H9 (cell line): ENCODE results near the gene SARS1. TPM values are rescaled to one million over a fixed set of nuclear protein-coding genes. Genes with fewer than 3 reads are reported as not detected.

ENCODE experiments used
- DNase-seq: peaks from one replicate; pipeline ENCODE4 v3.0.0-alpha.2; 2017
- H2AFZ ChIP-seq: one replicate; pipeline ENCODE4 v1.6.1; 2013; ENCODE audit warnings: mild to moderate bottlenecking, low read length, control low read depth, moderate library complexity
- H2AK5ac ChIP-seq: 2 replicates; pipeline ENCODE4 v1.6.1; 2013; ENCODE audit warnings: low read length, control low read depth, mixed read lengths; ENCODE audit not compliant: insufficient read length
- H2BK120ac ChIP-seq: one replicate; pipeline ENCODE4 v1.6.1; 2013; ENCODE audit warnings: low read depth, mild to moderate bottlenecking, low read length, control low read depth, inconsistent platforms; ENCODE audit not compliant: poor library complexity, severe bottlenecking
- H2BK12ac ChIP-seq: 2 replicates; pipeline ENCODE4 v1.6.1; 2013; ENCODE audit warnings: low read length, control low read depth, mixed read lengths, low read depth; ENCODE audit not compliant: insufficient read length
- H2BK15ac ChIP-seq: 2 replicates; pipeline ENCODE4 v1.6.1; 2013; ENCODE audit warnings: low read depth, low read length, control low read depth
- H2BK20ac ChIP-seq: one replicate; pipeline ENCODE4 v1.6.1; 2013; ENCODE audit warnings: low read depth, mild to moderate bottlenecking, low read length, control low read depth, inconsistent platforms; ENCODE audit not compliant: poor library complexity, severe bottlenecking
- H2BK5ac ChIP-seq: 2 replicates; pipeline ENCODE4 v1.6.1; 2013; ENCODE audit warnings: low read length, control low read depth, mixed read lengths; ENCODE audit not compliant: insufficient read length
- H3K14ac ChIP-seq: 2 replicates; pipeline ENCODE4 v1.6.1; 2013; ENCODE audit warnings: low read length, control low read depth; ENCODE audit not compliant: insufficient read depth
- H3K18ac ChIP-seq: 2 replicates; pipeline ENCODE4 v1.6.1; 2013; ENCODE audit warnings: low read depth, mild to moderate bottlenecking, mixed read lengths, low read length, control low read depth; ENCODE audit not compliant: insufficient read length
- H3K23ac ChIP-seq: 2 replicates; pipeline ENCODE4 v1.6.1; 2013; ENCODE audit warnings: low read length, control low read depth, mixed read lengths, low read depth; ENCODE audit not compliant: insufficient read length
- H3K23me2 ChIP-seq: 2 replicates; pipeline ENCODE4 v1.6.1; 2013; ENCODE audit warnings: low read depth, mild to moderate bottlenecking, mixed read lengths, low read length, control low read depth; ENCODE audit not compliant: insufficient read length, poor library complexity, severe bottlenecking
- H3K27ac ChIP-seq: 2 replicates; pipeline ENCODE4 v1.5.1; 2013; ENCODE audit warnings: low read length, control low read depth, mixed read lengths, low read depth; ENCODE audit not compliant: insufficient read length
- H3K27me3 ChIP-seq: 2 replicates; pipeline ENCODE4 v1.6.1; 2013; ENCODE audit warnings: low read length, control low read depth, inconsistent platforms; ENCODE audit not compliant: insufficient read depth
- H3K4ac ChIP-seq: 2 replicates; pipeline ENCODE4 v1.6.1; 2013; ENCODE audit warnings: low read depth, mild to moderate bottlenecking, control low read depth, inconsistent platforms, low read length, moderate library complexity
- H3K4me1 ChIP-seq: 2 replicates; pipeline ENCODE4 v1.6.1; 2013; ENCODE audit warnings: low read length, control low read depth, inconsistent platforms; ENCODE audit not compliant: insufficient read depth
- H3K4me2 ChIP-seq: 2 replicates; pipeline ENCODE4 v1.6.1; 2013; ENCODE audit warnings: low read length, control low read depth, mixed read lengths; ENCODE audit not compliant: insufficient read length, insufficient read depth
- H3K56ac ChIP-seq: 2 replicates; pipeline ENCODE4 v1.6.1; 2013; ENCODE audit warnings: low read depth, mild to moderate bottlenecking, mixed read lengths, low read length, control low read depth; ENCODE audit not compliant: insufficient read length
- H3K79me1 ChIP-seq: 2 replicates; pipeline ENCODE4 v1.6.1; 2013; ENCODE audit warnings: low read depth, mild to moderate bottlenecking, moderate library complexity, low read length, control low read depth, inconsistent platforms; ENCODE audit not compliant: insufficient read depth, poor library complexity, severe bottlenecking
- H3K79me2 ChIP-seq: 2 replicates; pipeline ENCODE4 v1.6.1; 2013; ENCODE audit warnings: low read length, control low read depth, inconsistent platforms; ENCODE audit not compliant: insufficient read depth
- H3K9ac ChIP-seq: 2 replicates; pipeline ENCODE4 v1.6.1; 2013; ENCODE audit warnings: low read length, control low read depth, mixed read lengths; ENCODE audit not compliant: insufficient read length; ENCODE audit errors: extremely low read depth
- H3K9me3 ChIP-seq: one replicate; pipeline ENCODE4 v1.6.1; 2013; ENCODE audit warnings: low read depth, low read length, inconsistent platforms; ENCODE audit not compliant: control insufficient read depth
- H3T11ph ChIP-seq: one replicate; pipeline ENCODE4 v1.6.1; 2013; ENCODE audit warnings: mild to moderate bottlenecking, low read length, control low read depth, inconsistent platforms
- H4K20me1 ChIP-seq: one replicate; pipeline ENCODE4 v1.6.1; 2013; ENCODE audit not compliant: control insufficient read depth, insufficient read length, insufficient read depth
- H4K5ac ChIP-seq: 2 replicates; pipeline ENCODE4 v1.6.1; 2013; ENCODE audit warnings: low read depth, mild to moderate bottlenecking, mixed read lengths, low read length, control low read depth; ENCODE audit not compliant: insufficient read length
- H4K8ac ChIP-seq: replicated peaks from 2 replicates; pipeline ENCODE4 v1.6.1; 2013; ENCODE audit warnings: low read length, control low read depth, mixed read lengths, low read depth; ENCODE audit not compliant: insufficient read length
- H4K91ac ChIP-seq: 2 replicates; pipeline ENCODE4 v1.6.1; 2013; ENCODE audit warnings: low read depth, mild to moderate bottlenecking, moderate library complexity, mixed read lengths, low read length, control low read depth; ENCODE audit not compliant: insufficient read length
- H3K27ac Mint-ChIP-seq, 3 experiments: 2 replicates in 2 of 3; 3 replicates in 1 of 3; pipeline ENCODE4 v1.8.0; 2020 to 2021; ENCODE audit warnings: mixed read lengths in 3 of 3, mild to moderate bottlenecking in 1 of 3, moderate library complexity in 1 of 3
- H3K27me3 Mint-ChIP-seq: 2 replicates; pipeline ENCODE4 v1.8.0; 2021; ENCODE audit warnings: low read depth, mild to moderate bottlenecking, moderate library complexity, mixed read lengths
- H3K36me3 Mint-ChIP-seq, 3 experiments: 2 replicates in 2 of 3; 3 replicates in 1 of 3; pipeline ENCODE4 v1.8.0; 2020 to 2021; ENCODE audit warnings: low read depth in 3 of 3, mixed read lengths in 3 of 3; ENCODE audit not compliant: insufficient read depth in 1 of 3
- H3K4me1 Mint-ChIP-seq, 2 experiments: 2 replicates each; pipeline ENCODE4 v1.8.0; 2020; ENCODE audit warnings: mixed read lengths in 2 of 2
- H3K4me3 Mint-ChIP-seq, 2 experiments: 2 replicates in 1 of 2; 3 replicates in 1 of 2; pipeline ENCODE4 v1.8.0; 2020 to 2021; ENCODE audit warnings: mild to moderate bottlenecking in 2 of 2, mixed read lengths in 2 of 2, moderate library complexity in 1 of 2
- H3K9me3 Mint-ChIP-seq, 2 experiments: 2 replicates in 1 of 2; 3 replicates in 1 of 2; pipeline ENCODE4 v1.8.0; 2020; ENCODE audit warnings: mild to moderate bottlenecking in 2 of 2, mixed read lengths in 2 of 2, moderate library complexity in 1 of 2
- CTCF ChIP-seq: fragments of 200-600 bp; sonication (generic); conservative IDR thresholded peaks from 3 replicates; pipeline ENCODE4 v1.8.0; 2021; ENCODE audit warnings: antibody characterized with exemption, mild to moderate bottlenecking
- WGBS: extraction: QIAGEN DNeasy Blood & Tissue Kit; methylation state at CpG from one replicate; pipeline ENCODE4 v1.1.7; 2013; ENCODE audit warnings: missing lambda C conversion rate, low lambda C conversion rate, mixed read lengths; ENCODE audit not compliant: insufficient read length; ENCODE audit errors: extremely low coverage; 5-methylcytosine and 5-hydroxymethylcytosine counted together
- total RNA-seq: library from RNA; stranded (reverse); gene quantifications from 2 replicates; pipeline ENCODE4 v1.2.1, GENCODE V29; 2021

SARS1 gene
- total RNA-seq, 1 experiment from 2014 or later, result 139 TPM

- Mint-ChIP-seq H3K9me3 (no peaks in the 10 kb centered on the region; a peak in 1 of 5 replicates), H3K4me1 (peaks cover 67 to 71% of the 10 kb centered on the region in 2 experiments), H3K27me3 (peaks cover 7% of the 10 kb centered on the region), H3K36me3 (peaks cover 19 to 35% (median 33%) of the 10 kb centered on the region in 3 experiments; a peak in 6 of 7 replicates), H3K27ac (peak overlapping the region in 2 of 3 experiments; percentile 29 to 91; a peak in 2 of 7 replicates), H3K4me3 (no peak overlapping the region)
- Histone ChIP-seq H3K9me3 (no peaks in the 10 kb centered on the region), H3K18ac (no peak overlapping the region), H3K27me3 (no peaks in the 10 kb centered on the region), H3K4ac (no peak overlapping the region), H2BK15ac (no peak overlapping the region), H3K27ac (no peak overlapping the region), H4K20me1 (no peaks in the 10 kb centered on the region), H3T11ph (no peak overlapping the region), H3K14ac (no peak overlapping the region), H2AK5ac (no peak overlapping the region), H3K9ac (no peak overlapping the region), H3K23ac (no peak overlapping the region), H2AFZ (no peak overlapping the region), H3K79me1 (no peaks in the 10 kb centered on the region), H2BK12ac (no peak overlapping the region), H3K56ac (no peak overlapping the region), H2BK120ac (no peak overlapping the region), H3K79me2 (no peaks in the 10 kb centered on the region), H3K4me2 (peak overlapping the region; percentile 14), H3K4me1 (peaks cover 14% of the 10 kb centered on the region; the same call in 1 of the 2 replicates), H4K91ac (no peak overlapping the region), H2BK5ac (no peak overlapping the region), H4K5ac (no peak overlapping the region), H4K8ac (no peak overlapping the region), H3K23me2 (no peaks in the 10 kb centered on the region), H2BK20ac (no peak overlapping the region)
- no CpG with 5 or more reads among the region's 26 CpGs for WGBS
- no peak for TF ChIP-seq CTCF
- peak; percentile 76 for DNase-seq
Measured at GRCh38 chr1:109240158-109241152, 26.7 kb downstream of the SARS1 start.
